HG02798 (cell line): ENCODE results near the gene CLASP1.
A peak's percentile ranks its signal among the peaks of the same experiment; 100 is the strongest.
"Not testable (repeated sequence)": the region's sequence is repeated elsewhere in the genome, so short reads cannot be mapped to it uniquely, and the experiment has no call there.

Source experiments
- ATAC-seq: cut with Tn5 transposase; IDR thresholded peaks from one replicate; pipeline ENCODE4 v1.9.1; 2021; ENCODE audit warnings: mild to moderate bottlenecking; ENCODE audit not compliant: unreplicated experiment, poor library complexity

CLASP1 gene

GRCh38 chr2:121588357-121588756 lies 60.9 kb downstream of the CLASP1 start:
- no peak for ATAC-seq

GRCh38 chr2:121587131-121587530 lies 62.1 kb downstream of the CLASP1 start:
- no peak for ATAC-seq

- ATAC-seq = no peak
Observed at GRCh38 chr2:121584741-121585140, 64.5 kb downstream of the CLASP1 start.

GRCh38 chr2:121583555-121583954 lies 65.7 kb downstream of the CLASP1 start:
- ATAC-seq = no peak

- ATAC-seq = no peak
Observed at GRCh38 chr2:121582272-121582671, 67.0 kb downstream of the CLASP1 start.

GRCh38 chr2:121579309-121579708 lies 70.0 kb downstream of the CLASP1 start:
- ATAC-seq = no peak

GRCh38 chr2:121577381-121577780 lies 71.9 kb downstream of the CLASP1 start:
- no peak for ATAC-seq

GRCh38 chr2:121576263-121576662 lies 73.0 kb downstream of the CLASP1 start:
- no peak for ATAC-seq

GRCh38 chr2:121575800-121576199 lies 73.5 kb downstream of the CLASP1 start:
- ATAC-seq = no peak

- ATAC-seq = no peak
Observed at GRCh38 chr2:121570667-121571055, 78.6 kb downstream of the CLASP1 start.

GRCh38 chr2:121570036-121570666 lies 79.1 kb downstream of the CLASP1 start:
- ATAC-seq = no peak

- no peak for ATAC-seq
Observed at GRCh38 chr2:121567957-121568409, 81.3 kb downstream of the CLASP1 start.

GRCh38 chr2:121567452-121567851 lies 81.8 kb downstream of the CLASP1 start:
- no peak for ATAC-seq

- ATAC-seq = no peak
Observed at GRCh38 chr2:121565389-121566250, 83.6 kb downstream of the CLASP1 start.

- ATAC-seq = no peak
Observed at GRCh38 chr2:121564905-121565304, 84.4 kb downstream of the CLASP1 start.

- ATAC-seq = not testable (repeated sequence)
Observed at GRCh38 chr2:121563754-121564153, 85.5 kb downstream of the CLASP1 start.

- ATAC-seq = peak; percentile 47
Observed at GRCh38 chr2:121562269-121563176, 86.7 kb downstream of the CLASP1 start.

- no peak for ATAC-seq
Observed at GRCh38 chr2:121561617-121562268, 87.5 kb downstream of the CLASP1 start.

GRCh38 chr2:121558329-121558728 lies 90.9 kb downstream of the CLASP1 start:
- peak; percentile 35 for ATAC-seq

- ATAC-seq = no peak
Observed at GRCh38 chr2:121555008-121555407, 94.3 kb downstream of the CLASP1 start.
